GM19463 (cell line): Measurements from ENCODE around the gene CDYL.
A peak's percentile ranks its signal among the peaks of the same experiment; 100 is the strongest.

Experiments
- ATAC-seq: cut with Tn5 transposase; IDR thresholded peaks from one replicate; pipeline ENCODE4 v1.9.1; 2021; ENCODE audit warnings: mild to moderate bottlenecking, moderate library complexity; ENCODE audit not compliant: unreplicated experiment

Gene CDYL

GRCh38 chr6:4802312-4802935, 26.2 kb downstream of the CDYL start:
- ATAC-seq: peak; percentile 59

GRCh38 chr6:4803343-4803744, 27.1 kb downstream of the CDYL start:
- ATAC-seq: no peak

- ATAC-seq: no peak
Observed at GRCh38 chr6:4804095-4804494, 27.9 kb downstream of the CDYL start.

GRCh38 chr6:4805553-4806336, 29.5 kb downstream of the CDYL start:
- ATAC-seq: no peak

- no peak for ATAC-seq
Observed at GRCh38 chr6:4806337-4806725, 30.1 kb downstream of the CDYL start.

GRCh38 chr6:4806791-4807190, 30.6 kb downstream of the CDYL start:
- ATAC-seq: no peak

- no peak for ATAC-seq
Observed at GRCh38 chr6:4808396-4808795, 32.2 kb downstream of the CDYL start.

- ATAC-seq: no peak
Observed at GRCh38 chr6:4809999-4810918, 34.1 kb downstream of the CDYL start.

GRCh38 chr6:4812068-4812467, 35.9 kb downstream of the CDYL start:
- ATAC-seq: no peak

- no peak for ATAC-seq
Observed at GRCh38 chr6:4813055-4813454, 36.9 kb downstream of the CDYL start.

- ATAC-seq: peak; percentile 78
Observed at GRCh38 chr6:4814212-4814611, 38.0 kb downstream of the CDYL start.

- no peak for ATAC-seq
Observed at GRCh38 chr6:4814987-4815386, 38.8 kb downstream of the CDYL start.

- ATAC-seq: no peak
Observed at GRCh38 chr6:4815584-4815983, 39.4 kb downstream of the CDYL start.

GRCh38 chr6:4816904-4817303, 40.7 kb downstream of the CDYL start:
- ATAC-seq: no peak

- ATAC-seq: no peak
Observed at GRCh38 chr6:4817551-4817950, 41.3 kb downstream of the CDYL start.

GRCh38 chr6:4818272-4818938, 42.2 kb downstream of the CDYL start:
- no peak for ATAC-seq

GRCh38 chr6:4819706-4820283, 43.6 kb downstream of the CDYL start:
- ATAC-seq: no peak

- no peak for ATAC-seq
Observed at GRCh38 chr6:4820704-4821276, 44.6 kb downstream of the CDYL start.

- ATAC-seq: no peak
Observed at GRCh38 chr6:4822476-4822875, 46.3 kb downstream of the CDYL start.

- no peak for ATAC-seq
Observed at GRCh38 chr6:4828187-4828698, 52.0 kb downstream of the CDYL start.
